ENCODE results near the gene JAK3.
"Not testable (repeated sequence)": the region's sequence is repeated elsewhere in the genome, so short reads cannot be mapped to it uniquely, and the experiment has no call there.

JAK3 gene

DNA sequence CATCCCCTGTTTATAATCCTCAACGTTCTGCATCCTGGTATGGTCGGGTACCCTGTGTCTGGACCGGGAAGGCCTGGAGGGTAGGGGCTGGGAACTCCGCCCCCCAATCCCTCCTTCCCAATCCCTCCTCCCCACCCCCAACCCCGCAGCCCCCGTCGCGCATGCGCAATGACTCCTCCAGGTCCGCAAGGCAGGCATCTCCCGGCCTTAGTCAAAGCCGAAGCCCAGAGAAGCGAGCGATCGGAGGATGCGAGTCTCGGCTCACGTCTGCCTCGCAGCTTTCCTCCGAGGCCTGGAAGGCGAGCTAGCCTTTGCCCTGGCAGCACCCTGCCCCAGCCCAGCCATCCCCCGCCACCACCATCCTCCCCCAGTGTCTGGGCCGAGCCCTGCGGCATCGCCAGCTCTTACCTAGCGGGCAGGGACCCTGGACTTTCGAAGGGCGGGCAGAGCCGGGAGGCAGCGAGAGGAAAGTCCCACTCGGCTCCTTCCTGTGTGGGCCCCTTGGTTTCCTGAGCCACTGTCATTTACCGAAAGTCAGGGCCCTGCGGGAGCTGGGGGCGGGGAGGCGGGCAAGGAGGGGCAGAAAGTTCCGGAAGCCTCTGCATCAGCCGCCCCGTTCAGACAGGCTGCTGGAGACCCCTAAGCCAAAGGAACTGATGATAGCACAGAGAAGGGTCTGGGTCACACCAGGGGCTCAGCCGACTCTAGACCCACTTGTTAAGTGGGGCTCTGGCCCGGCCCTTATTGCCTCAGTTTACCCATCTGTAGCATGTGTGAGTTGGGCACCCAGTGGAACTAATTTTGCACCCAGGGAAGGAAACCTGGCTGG, at the start of gene JAK3:
Gene JAK3, minus strand, starts transcription at position 445 of the 829 bp plus-strand sequence. CDS start 3,565 bp downstream, outside the sequence.
- DNase-seq (ENCODE audit: low read depth): no peak

DNA sequence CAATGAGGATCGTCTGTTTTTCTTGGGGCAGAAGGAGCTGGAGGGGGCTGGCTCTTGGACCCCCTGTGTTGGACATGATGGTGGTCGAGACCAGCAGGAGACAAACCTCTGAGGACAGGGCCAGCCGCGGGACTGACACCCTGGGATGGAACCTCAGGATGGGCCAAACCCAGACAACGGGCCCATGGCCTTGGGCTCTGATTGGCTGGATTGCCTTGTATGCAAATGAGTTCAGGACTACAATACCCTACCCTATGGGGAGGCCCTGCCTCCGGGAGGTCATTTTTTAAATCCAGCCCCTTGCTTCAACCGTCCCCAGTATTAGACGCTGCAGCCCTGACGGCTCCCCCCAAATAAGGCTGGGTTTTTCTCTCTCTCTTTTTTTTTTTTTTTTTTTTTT, 46.0 kb upstream of the JAK3 start:
- no peak for DNase-seq (ENCODE audit: low read depth)

DNA sequence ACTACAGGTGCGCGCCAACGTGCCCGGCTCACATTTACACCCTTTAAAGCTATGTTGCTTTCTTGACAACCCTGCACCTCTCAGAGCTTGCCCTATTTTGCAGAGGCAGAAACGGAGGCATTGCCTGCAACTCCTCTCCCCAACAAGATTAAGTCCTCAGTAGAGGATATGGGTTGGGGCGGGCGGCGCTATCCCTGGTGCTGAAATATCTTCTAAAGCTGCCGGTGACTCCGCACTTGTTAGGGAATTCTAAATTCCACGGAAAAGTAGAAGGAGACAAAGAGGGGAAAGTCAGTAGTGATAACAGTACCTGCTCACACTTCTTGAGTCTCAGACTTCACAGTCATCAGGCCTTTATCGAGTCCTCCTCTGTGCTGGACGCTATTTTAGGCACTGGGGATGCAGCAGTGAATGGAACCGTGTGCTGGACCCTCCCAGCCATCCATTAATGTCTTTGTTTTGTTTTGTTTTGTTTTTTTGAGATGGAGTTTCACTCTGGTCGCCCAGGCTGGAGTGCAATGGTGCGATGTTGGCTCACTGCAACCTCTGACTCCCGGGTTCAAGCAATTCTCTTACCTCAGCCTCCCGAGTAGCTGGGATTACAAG, 41.9 kb upstream of the JAK3 start:
- DNase-seq (ENCODE audit: low read depth): no peak

DNA sequence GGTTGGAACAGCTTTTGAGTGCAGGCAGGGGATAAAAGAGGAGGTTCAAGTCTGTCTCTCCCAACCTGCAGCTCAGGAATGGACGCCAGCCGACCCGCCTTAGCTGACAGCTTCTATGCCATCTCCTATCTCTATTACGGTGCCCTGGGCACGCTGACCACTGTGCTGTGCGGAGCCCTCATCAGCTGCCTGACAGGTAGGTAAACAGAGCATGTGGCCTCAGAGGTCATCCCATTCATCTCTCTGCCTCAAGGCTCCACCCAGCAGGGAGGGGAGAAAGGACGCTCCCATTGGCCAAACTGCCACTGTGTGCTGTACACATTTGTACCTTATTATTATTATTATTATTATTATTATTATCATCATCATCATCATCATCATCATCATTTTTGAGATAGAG, 40.5 kb upstream of the JAK3 start:
- no peak for DNase-seq (ENCODE audit: low read depth)

DNA sequence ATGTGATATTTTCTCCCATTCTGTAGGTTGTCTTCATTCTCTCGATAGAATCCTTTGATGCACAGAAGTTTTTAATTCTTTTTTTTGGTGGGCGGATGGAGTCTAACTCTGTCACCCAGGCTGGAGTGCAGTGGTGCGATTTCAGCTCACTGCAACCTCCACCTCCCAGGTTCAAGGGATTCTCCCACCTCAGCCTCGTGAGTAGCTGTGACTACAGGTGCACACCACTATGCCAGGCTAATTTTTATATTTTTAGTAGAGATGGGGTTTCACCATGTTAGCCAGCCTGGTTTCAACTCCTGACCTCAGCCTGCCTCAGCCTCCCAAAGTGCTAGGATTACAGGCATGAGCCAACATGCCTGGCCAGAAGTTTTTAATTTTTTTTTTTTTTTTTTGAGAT, 39.4 kb upstream of the JAK3 start:
- not testable (repeated sequence) for DNase-seq (ENCODE audit: low read depth)

DNA sequence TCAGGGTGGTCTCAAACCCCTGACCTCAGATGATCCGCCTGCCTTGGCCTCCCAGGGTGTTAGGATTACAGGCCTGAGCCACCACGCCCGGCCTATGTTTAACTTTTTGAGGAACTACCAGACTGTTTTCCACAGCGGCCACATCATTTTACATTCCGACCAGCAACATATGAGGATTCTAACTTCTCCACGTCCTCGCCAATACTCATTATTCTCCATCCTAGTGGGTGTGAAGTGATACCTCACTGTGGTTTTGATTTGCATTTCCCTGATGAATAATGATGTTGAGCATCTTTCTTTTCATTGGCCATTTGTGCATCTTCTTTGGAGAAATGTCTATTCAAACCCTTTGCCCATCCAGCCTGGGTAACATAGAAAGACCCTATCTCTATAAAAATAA, 38.7 kb upstream of the JAK3 start:
- no peak for DNase-seq (ENCODE audit: low read depth)

DNA sequence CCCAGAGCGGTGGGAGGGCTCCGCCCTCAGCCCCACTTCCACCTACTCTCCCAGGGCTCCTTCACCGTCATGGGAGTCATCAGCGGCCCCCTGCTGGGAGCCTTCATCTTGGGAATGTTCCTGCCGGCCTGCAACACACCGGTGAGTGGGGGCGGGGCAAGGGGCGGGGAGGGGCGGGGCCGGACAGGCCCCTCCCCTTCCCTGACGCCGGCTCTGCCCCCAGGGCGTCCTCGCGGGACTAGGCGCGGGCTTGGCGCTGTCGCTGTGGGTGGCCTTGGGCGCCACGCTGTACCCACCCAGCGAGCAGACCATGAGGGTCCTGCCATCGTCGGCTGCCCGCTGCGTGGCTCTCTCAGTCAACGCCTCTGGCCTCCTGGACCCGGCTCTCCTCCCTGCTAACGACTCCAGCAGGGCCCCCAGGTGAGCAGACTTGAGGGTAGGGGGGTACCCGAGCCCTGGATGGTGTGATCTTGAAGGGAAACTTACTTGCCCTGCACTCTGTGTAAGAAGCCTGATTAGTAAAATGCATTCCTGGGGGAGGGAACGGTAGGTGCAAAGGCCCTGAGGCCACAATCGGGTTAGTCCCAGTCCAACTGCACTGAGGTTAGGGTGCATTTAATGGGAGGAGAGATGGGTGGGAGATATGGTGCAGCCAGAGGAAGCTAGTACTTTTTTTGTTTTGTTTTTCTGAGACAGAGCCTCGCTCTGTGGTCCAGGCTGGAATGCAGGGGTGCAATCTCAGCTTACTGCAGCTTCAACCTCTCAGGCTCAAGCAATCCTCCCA, 36.0 kb upstream of the JAK3 start:
- no peak for DNase-seq (ENCODE audit: low read depth)

DNA sequence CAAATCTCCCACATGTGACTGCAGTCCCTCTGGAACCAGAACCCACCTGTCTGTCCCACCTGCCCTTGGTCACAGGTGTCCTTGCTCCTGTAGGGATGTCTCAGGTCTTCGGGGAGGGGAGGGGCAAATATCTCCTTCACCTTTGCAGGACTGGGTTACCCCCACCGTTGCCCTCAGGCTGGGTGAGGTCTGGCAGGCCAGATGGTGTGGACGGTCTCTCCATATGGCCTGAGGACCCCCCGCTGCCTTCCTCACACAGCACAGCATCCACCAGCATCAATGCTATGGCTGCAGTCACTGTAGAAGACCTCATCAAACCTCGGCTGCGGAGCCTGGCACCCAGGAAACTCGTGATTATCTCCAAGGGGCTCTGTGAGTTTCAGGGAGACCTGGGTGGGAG, 33.9 kb upstream of the JAK3 start:
- DNase-seq (ENCODE audit: low read depth): no peak

DNA sequence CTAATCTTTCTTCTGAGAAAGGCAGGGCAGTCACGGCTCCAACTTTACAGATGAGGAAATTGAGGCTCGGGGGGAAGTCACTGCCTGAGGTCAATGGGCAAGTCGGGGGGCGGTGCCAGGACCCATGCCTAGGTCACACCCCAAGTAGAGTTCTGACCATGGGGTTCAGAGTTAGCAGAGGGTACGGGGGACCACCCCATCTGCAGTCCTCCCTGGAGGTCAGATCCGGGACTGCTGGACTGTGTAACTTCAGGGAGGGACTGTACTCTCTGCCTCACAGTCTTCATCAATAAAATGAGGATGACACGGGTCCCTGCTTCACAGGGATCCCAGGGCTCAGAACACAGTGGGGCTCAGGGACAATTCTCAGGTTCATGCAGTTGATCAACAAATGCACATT, 31.7 kb upstream of the JAK3 start:
- DNase-seq (ENCODE audit: low read depth): no peak

DNA sequence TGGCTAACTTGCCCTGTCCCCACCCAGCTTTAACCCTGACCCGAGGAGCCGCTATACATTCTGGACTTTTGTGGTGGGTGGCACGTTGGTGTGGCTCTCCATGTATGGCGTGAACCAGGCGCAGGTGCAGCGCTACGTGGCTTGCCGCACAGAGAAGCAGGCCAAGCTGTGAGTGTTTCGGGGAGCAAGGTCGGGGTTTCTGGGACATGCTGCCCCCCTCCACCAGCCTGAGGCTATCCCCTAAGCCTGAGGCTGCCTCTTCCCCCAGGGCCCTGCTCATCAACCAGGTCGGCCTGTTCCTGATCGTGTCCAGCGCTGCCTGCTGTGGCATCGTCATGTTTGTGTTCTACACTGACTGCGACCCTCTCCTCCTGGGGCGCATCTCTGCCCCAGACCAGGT, 29.9 kb upstream of the JAK3 start:
- no peak for DNase-seq (ENCODE audit: low read depth)

DNA sequence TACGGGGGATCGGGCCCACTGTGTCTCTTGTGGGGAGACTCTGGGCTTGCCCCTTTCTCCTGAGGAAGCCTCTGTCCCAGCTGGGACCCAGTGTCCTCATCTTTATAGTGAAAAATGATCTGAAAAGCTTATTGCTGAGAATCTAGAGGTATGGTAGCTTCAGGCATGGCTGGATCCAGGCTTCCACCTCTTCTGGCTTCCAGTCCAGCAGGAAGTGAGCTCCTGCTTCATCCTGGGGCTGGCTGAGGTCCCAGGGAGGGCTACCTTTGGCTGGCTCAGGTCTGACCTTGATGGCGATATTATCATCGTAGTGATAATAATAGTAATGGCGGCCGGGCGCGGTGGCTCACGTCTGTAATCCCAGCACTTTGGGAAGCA, 27.0 kb upstream of the JAK3 start:
- no peak for DNase-seq (ENCODE audit: low read depth)

DNA sequence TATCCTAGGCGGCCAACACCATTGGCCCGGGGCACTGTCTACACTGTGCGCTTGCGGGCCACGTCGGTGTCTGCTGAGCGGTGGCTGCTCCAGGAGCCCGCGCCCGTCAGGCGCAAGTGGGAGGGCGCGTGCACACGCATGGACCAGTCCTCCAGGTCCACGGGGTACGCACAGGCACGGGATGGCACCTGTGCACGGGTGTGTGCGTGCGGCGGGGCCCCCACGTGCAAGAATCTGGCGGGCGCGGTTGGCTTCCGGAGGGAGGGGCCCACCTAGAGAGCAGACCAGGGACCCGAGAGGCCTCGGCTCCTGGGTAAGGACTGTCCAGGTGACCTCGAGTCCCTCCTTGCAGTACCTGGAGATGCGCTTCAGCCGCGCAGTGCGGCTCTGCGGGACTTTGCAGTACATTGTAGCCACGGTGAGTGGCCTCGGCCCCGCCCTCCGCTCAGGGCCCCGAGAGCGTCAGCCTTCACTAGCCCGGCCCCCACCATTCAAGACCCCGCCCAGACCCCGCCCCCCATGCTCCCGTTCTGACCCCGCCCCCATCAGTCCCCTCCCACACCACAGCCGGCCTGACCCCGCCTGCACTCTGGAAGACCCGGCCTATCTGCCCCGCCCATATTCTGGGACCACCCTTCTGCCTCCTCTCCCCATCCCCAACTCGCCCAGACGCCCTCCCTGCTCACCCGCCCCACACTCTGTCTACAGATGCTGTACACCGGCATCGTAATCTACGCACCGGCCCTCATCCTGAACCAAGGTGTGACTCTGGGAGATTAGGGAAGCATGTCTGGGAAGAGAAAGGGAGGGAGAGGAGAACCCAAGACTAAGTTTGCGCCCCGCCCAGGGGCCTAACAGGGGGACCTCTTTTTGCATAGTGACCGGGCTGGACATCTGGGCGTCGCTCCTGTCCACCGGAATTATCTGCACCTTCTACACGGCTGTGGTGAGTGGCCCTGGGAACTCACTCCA, 26.3 kb upstream of the JAK3 start:
- DNase-seq (ENCODE audit: low read depth): no peak

DNA sequence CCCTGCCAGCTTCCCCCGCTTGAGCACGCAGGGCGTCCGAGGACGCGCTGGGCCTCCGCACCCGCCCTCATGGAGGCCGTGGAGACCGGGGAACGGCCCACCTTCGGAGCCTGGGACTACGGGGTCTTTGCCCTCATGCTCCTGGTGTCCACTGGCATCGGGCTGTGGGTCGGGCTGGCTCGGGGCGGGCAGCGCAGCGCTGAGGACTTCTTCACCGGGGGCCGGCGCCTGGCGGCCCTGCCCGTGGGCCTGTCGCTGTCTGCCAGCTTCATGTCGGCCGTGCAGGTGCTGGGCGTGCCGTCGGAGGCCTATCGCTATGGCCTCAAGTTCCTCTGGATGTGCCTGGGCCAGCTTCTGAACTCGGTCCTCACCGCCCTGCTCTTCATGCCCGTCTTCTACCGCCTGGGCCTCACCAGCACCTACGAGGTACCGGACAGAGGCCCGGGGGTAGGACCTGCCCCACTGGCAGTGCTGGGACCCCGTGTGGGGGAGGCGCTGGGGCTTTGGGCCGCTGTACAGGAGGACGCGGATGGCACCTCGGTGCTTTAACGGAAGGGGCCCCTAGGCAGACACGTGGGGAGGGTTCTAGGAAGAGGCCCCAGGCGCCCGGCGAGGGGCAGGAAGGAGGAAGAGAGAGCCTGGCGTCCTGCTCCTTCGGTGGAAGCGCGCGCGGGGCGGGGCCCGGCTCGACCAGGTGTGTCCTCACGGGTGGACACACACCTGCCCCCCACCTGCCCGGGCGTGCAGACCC, 24.6 kb upstream of the JAK3 start:
- no peak for DNase-seq (ENCODE audit: low read depth)

DNA sequence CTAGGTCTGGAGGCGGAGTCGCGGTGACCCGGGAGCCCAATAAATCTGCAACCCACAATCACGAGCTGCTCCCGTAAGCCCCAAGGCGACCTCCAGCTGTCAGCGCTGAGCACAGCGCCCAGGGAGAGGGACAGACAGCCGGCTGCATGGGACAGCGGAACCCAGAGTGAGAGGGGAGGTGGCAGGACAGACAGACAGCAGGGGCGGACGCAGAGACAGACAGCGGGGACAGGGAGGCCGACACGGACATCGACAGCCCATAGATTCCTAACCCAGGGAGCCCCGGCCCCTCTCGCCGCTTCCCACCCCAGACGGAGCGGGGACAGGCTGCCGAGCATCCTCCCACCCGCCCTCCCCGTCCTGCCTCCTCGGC, 24.1 kb upstream of the JAK3 start, which contains the start of gene SLC5A5:
Gene SLC5A5, plus strand, starts transcription at position 68 of the 373 bp plus-strand sequence. CDS start 375 bp downstream, outside the sequence.
- no peak for DNase-seq (ENCODE audit: low read depth)

DNA sequence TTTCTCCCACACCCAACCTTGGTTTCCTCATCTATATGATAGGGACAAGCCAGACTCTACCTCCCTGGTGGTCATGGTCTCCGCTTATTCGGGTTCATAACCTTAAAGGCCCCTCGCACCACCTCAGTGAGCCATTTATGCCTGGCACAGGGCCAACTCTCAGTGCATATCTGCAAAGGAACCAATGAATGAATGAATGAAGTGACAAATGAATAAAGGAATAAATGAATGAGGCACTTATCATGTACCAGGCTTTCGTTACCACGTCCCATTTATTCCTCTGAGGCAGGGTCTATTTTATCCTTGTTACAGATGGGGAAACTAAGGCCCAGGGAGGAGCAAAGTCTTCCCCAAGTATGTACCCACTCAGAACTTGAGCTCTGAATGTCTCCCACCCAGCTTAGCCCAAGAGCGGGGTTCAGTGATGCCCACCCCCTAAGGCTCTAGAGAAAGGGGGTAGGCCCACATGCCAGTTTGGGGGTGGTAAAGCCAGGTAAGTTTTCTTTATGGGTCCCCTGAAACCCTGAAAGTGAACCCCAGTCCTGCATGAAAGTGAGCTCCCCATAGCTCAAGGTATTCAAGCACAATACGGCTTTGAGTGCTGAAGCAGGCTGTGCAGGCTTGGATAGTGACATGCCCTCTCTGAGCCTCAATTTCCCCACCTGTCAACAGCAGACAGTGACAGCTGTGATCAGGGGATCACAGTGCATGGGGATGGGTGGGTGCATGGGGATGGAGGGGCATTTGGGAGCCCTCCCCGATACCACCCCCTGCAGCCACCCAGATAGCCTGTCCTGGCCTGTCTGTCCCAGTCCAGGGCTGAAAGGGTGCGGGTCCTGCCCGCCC, 23.5 kb upstream of the JAK3 start:
- no peak for DNase-seq (ENCODE audit: low read depth)

DNA sequence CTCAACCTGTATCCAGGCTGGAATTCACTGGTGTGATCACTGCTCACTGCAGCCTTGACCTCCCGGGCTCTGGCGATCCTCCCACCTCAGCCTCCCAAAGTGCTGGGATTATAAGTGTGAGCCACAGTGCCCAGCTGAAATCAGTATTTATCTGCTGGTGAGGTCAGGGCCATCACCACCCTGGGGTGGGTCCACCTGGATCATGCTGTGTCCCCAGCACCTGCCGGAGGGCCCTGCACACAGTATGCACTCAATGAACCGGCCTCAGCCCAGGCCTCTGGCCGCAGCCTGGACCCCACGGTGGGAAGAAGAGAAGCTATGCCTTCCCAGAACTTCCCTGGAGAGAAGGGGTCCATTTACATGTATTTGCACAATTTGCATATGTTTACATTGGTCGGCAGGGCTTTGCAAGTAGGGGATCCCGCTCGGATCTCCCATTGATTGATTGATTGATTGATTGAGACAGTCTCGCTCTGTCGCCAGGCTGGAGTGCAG, 21.4 kb upstream of the JAK3 start:
- no peak for DNase-seq (ENCODE audit: low read depth)

DNA sequence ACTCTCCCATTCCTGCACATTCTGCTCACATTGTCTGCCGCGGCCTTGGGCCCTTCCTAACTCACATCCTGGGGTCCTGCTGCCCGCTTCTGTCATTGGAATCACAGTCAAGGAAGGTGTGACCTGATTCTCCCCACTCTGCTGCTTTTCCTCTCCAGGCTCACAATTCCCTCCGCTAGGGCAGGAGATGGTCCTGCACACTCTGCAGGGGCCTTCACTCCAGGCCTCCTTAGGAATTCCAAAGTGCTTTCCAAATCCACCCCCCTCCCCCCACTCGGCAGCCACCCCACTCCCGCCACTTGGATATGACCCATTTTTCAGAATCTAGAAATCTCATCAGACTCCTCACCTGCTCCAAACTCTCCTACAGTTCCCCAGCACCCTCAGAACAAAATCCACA, 20.9 kb upstream of the JAK3 start:
- no peak for DNase-seq (ENCODE audit: low read depth)

DNA sequence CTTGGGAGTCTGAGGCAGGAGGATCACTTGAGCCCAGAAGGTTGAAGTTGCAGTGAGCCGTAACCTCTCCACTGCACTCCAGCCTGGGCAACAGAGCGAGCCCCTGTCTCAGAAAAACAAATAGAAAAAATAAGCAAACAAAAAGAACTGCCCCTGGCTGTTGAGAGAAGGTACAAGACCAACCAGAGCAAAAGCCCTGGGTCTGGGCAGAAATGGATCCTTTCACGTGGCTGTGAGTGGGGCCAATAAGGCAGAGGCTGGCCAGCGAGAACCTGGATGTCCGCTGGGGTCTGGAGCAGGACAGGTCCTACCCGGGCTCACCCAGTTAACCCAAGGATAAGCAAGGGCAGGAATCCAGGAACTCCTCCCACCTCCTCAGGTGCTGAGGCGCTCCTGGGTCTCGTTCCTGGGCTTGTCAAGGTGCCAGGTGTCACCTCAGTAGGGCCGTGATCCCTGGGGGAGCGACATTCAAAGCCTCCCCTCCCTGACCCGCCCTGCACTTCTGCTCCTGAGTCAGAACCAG, 19.2 kb upstream of the JAK3 start:
- no peak for DNase-seq (ENCODE audit: low read depth)

DNA sequence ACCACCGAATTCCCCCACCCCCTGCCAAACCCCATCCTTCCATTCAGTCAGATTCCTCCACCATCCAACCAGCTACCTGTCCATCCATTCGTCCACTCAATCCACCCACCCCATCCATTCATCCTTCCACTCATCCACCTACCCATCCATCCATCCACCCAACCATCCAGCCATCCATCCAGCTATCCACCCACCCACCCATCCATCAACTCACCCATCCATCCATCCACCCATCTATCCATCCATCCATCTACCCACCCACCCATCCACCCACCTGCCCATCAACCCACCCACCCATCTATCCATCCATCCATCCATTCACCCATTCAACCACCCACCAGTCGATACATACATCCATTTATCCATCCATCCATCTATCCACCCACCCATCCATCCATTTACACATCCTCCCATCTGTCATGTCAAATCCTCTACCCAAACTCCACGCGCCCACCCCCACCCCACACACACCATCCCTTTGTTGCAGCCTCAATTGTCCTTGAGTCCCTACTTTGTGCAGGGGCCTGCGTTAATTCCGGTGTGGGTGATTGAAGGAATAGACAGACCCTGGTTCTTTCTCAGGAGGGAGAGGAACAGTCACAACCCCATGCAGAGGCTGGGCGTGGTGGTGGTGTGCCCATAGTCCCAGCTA, 18.7 kb upstream of the JAK3 start:
- no peak for DNase-seq (ENCODE audit: low read depth)

All from HS-5 (cell line).